Posterior cingulate gyrus (tissue), 11 donors: ENCODE measurements around the gene CABCOCO1.

ENCODE experiments used
- DNase-seq, 10 donors: peaks; one replicate each; pipeline versions ENCODE4 v3.0.0 to v3.0.0-alpha.2; 2020 to 2021; ENCODE audit warnings: mixed read lengths in 3 of 10
- intact Hi-C: fragments of 100-400 bp; cut with DNase I; formaldehyde crosslinking; loops from one replicate; pipeline ENCODE4 v1.15.1; 2023

CABCOCO1 gene

GRCh38 chr10:61752111-61753011, 89.6 kb downstream of the CABCOCO1 start:
- intact Hi-C loops: no loop called here
- DNase-seq: no peak

- no peak for DNase-seq
- intact Hi-C loops: no loop called here
Measured at GRCh38 chr10:61753453-61753852, 90.7 kb downstream of the CABCOCO1 start.

GRCh38 chr10:61754587-61755550, 92.1 kb downstream of the CABCOCO1 start:
- intact Hi-C loops: no loop called here
- no peak for DNase-seq

- intact Hi-C loops: no loop called here
- DNase-seq: no peak
Measured at GRCh38 chr10:61757001-61757400, 94.3 kb downstream of the CABCOCO1 start.

DNA sequence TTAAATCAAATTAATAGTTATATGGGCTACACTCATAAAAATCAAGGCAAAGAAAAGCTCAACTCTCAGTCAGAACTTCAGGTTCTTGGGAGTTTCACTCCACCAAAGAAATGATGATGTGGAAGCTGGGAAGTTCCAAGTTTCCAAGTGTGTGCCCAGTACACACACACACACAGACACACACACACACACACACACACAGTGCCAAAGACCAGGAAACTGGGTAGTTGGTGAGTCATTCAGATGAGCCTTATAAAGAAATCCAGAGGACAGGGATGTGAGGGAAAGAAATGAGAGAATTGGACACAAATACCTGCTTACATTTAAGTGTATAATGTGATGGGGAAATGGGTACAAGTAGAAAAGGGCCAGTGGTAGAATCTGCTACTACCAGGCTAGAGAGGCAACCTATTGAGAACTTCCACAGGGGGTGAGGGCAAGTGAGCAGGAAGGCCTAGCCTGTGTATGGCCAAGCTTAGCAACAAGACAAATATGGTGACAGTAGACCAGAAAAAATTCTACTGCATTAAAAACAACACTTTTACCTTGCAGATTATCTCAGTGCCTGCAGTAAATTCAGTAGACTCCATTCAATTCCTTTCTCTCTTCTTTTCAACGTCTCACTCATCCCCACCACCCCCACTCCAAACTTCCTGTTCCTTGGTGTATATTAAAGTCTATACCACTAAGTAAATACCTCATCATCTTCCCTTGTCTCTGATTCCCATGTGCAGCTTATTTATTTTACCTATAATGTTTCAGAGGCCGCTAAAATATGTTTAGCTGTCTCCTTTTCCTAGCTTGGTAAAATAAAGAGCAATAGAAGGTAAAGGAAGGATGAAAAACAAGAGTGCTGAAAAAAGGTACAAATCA, 95.0 kb downstream of the CABCOCO1 start:
- no peak for DNase-seq

GRCh38 chr10:61758433-61758832, 95.7 kb downstream of the CABCOCO1 start:
- intact Hi-C loops: no loop called here
- DNase-seq: no peak

More for the DNA sequence above, 95.0 kb downstream of the CABCOCO1 start:
- intact Hi-C loops: no loop called here

- no peak for DNase-seq
- intact Hi-C loops: no loop called here
Measured at GRCh38 chr10:61759751-61760150, 97.0 kb downstream of the CABCOCO1 start.

- intact Hi-C loops: no loop called here
- DNase-seq: no peak
Measured at GRCh38 chr10:61760943-61761824, 98.5 kb downstream of the CABCOCO1 start.

GRCh38 chr10:61761825-61762217, 99.1 kb downstream of the CABCOCO1 start:
- no peak for DNase-seq
- intact Hi-C loops: no loop called here

DNA sequence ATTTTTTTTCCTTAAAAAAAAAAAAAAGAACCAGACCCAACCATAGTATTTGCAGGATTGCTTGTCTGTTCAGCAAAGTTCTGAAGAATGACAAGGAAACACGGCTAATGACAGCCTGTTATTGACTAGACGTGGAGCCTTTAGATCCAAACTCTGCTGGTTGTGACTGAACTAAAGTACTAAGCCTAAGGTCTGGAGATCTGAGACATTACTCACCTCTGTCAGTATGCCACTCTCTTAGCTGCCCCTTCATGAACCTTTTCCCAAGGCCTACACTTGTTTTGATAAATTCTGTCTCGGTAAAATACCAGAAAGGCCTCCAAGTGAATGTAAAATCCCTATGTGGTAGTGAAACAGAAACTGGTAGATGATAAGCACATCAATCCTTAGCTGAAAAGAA, 101.0 kb downstream of the CABCOCO1 start:
- DNase-seq: no peak
- intact Hi-C loops: no loop called here

DNA sequence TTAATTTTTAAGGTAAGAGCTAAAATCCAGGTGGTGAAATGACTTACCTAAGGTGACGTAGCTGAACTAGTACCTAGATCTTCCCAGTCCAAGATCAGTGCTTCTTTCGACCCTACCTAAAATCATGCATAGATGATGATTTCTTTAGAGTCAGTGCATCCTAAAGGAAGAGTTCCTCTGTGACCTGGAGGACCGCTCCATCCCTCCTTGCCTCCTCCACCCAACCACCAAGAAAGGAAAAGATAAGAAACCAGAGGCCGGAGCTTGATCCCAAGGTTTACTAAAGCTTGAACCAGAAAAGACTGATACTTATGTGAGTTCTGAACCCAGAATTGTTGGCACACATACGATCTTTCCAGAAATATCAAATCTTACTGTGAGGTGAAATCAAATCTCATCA, 101.8 kb downstream of the CABCOCO1 start:
- intact Hi-C loops: no loop called here
- no peak for DNase-seq

- intact Hi-C loops: no loop called here
- DNase-seq: no peak
Measured at GRCh38 chr10:61765176-61766087, 102.7 kb downstream of the CABCOCO1 start.

DNA sequence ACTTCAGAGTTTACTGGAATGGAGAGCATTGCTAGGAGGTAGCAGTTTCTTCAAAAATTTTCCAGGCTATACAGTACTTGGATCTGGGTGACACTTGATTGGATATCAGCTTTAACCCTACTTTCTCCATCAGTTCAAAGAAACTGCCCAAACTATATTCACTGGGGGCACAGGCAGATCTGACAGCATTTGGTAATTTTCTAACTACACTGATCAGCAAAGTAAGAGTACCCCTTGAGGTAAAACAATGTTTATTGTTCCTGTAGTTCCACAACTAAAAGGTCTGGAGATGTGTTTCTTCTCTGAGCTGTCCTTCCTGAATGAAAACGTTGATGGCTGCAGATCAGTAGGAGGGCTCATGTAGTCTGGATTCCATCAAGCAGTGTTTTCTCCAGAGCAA, 104.2 kb downstream of the CABCOCO1 start:
- intact Hi-C loops: no loop called here
- DNase-seq: no peak

DNA sequence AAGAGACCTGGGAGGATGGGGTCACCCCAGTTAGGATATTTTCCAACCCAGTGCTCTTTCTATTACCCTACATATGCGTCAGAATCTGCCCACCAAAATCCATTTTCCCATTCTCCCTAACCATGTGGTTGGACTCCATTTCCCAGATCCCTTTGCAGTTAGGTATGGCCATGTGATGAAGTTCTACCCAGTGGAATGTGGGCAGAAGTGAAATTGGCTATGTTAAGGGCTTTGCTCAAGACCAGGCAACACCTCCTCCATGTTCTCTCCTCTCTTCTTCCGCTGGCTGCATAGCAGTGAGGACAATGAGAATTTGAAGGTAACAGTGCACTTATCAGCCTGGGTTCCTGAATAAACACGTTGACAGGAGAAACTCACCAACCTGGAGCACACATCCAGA, 111.3 kb downstream of the CABCOCO1 start:
- no peak for DNase-seq
- intact Hi-C loops: no loop called here

GRCh38 chr10:61775111-61775510, 112.4 kb downstream of the CABCOCO1 start:
- intact Hi-C loops: no loop called here
- DNase-seq: no peak

- intact Hi-C loops: no loop called here
- DNase-seq: no peak
Measured at GRCh38 chr10:61776615-61777266, 114.0 kb downstream of the CABCOCO1 start.

DNA sequence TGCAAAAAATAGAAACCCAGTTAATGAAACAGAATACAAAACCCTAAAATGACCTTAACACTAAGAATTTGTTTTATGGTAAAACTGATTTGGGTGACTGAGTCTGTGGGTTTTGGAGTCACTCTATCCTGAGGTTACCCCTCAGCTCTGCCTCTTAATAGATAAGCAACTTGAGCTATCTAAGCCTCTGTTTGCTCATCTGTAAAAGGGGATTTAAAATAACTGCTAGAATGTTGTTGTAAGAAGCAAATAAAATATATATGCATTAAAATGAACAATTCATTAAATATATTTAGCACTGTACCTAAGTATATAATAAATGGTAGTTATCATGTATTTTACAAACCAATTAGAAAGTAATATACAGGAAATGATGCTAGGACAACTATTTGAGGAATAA, 115.4 kb downstream of the CABCOCO1 start:
- intact Hi-C loops: no loop called here
- DNase-seq: no peak

- DNase-seq: no peak
- intact Hi-C loops: no loop called here
Measured at GRCh38 chr10:61779276-61779675, 116.5 kb downstream of the CABCOCO1 start.
